ENCODE results near the gene RWDD2A.

- TF ChIP-seq POLR2AphosphoS5 (IDR thresholded peaks at IDR 0.05; ENCODE audit: low read depth, low read length) (no peak), POLR2A (IDR thresholded peaks at IDR 0.05; ENCODE audit: low read depth, low read length) (no peak), TAF1 (IDR thresholded peaks at IDR 0.05; ENCODE audit: borderline replicate concordance, low read depth, low read length) (no peak)
Observed at GRCh38 chr6:83226517-83226916, 33.4 kb downstream of the RWDD2A start.

Measured in GM12892 (cell line).